Heart right ventricle (tissue), 16 donors: ENCODE measurements around the gene RSPO4. TPM values are rescaled to one million over a fixed set of nuclear protein-coding genes. Genes with fewer than 3 reads are reported as not detected.

Source experiments
- ATAC-seq, 8 donors: fragments of 200-7000 bp; cut with Tn5 transposase; one replicate each; pipeline ENCODE4 v1.9.1; 2020; ENCODE audit warnings: mild to moderate bottlenecking in 8 of 8, moderate library complexity in 8 of 8, moderate number of reproducible peaks in 1 of 8
- DNase-seq, 2 donors: peaks; one replicate each; pipeline ENCODE4 v3.0.0-alpha.2; 2020
- H3K27ac ChIP-seq, 10 donors: fragments of 200-600 bp; sonication (generic) in 2 of 10; one replicate each; pipeline versions ENCODE4 v1.5.0 to v1.8.0; 2020 to 2022; ENCODE audit warnings: mild to moderate bottlenecking in 3 of 10
- H3K27me3 ChIP-seq, 7 donors: fragments of 200-600 bp; one replicate each; pipeline ENCODE4 v1.8.0; 2021 to 2022; ENCODE audit warnings: mild to moderate bottlenecking in 2 of 7
- H3K36me3 ChIP-seq, 9 donors: fragments of 200-600 bp; sonication (generic) in 1 of 9; one replicate each; pipeline versions ENCODE4 v1.5.0 to v1.8.0; 2020 to 2022; ENCODE audit warnings: mild to moderate bottlenecking in 2 of 9
- H3K4me1 ChIP-seq, 9 donors: fragments of 200-600 bp; sonication (generic) in 1 of 9; one replicate each; pipeline versions ENCODE4 v1.5.0 to v1.8.0; 2020 to 2022; ENCODE audit warnings: mild to moderate bottlenecking in 4 of 9
- H3K4me3 ChIP-seq, 10 donors: fragments of 200-600 bp; sonication (generic) in 2 of 10; one replicate each; pipeline versions ENCODE4 v1.5.0 to v1.8.0; 2020 to 2022; ENCODE audit warnings: mild to moderate bottlenecking in 7 of 10, moderate library complexity in 2 of 10
- H3K9me3 ChIP-seq, 11 donors: fragments of 200-600 bp in 10 of 11; sonication (generic) in 2 of 11; one replicate each; pipeline versions ENCODE4 v1.5.0 to v1.8.0; 2013 to 2022; ENCODE audit warnings: mild to moderate bottlenecking in 2 of 11, control low read depth in 1 of 11, moderate library complexity in 1 of 11
- CTCF ChIP-seq, 9 donors: fragments of 200-600 bp; sonication (generic) in 2 of 9; IDR thresholded peaks; one replicate each; pipeline versions ENCODE4 v1.5.0 to v1.8.0; 2021 to 2022; ENCODE audit warnings: antibody characterized with exemption in 9 of 9, mild to moderate bottlenecking in 5 of 9, moderate library complexity in 1 of 9
- WGBS, 2 donors: extraction: QIAGEN DNeasy Blood & Tissue Kit; methylation state at CpG; one replicate each; pipeline ENCODE4 v1.1.7; 2013; ENCODE audit warnings: inconsistent platforms in 1 of 2; 5-methylcytosine and 5-hydroxymethylcytosine counted together
- intact Hi-C, 10 donors: fragments of 100-400 bp; cut with DNase I; formaldehyde crosslinking; loops; one replicate each; pipeline versions ENCODE4 v1.11.1 to v1.14.2; 2022
- polyA plus RNA-seq, 2 donors: library from polyadenylated mRNA; stranded (reverse); fragments of 200-250 nt; gene quantifications; one replicate each; pipeline ENCODE4 v1.2.3, GENCODE V29; 2013
- total RNA-seq, 10 donors: library from RNA; stranded (reverse); fragmentation: NEBNext Ultra II Directional in 3 of 10; extraction: Animal tissue kit (Norgen Biotek cat#: 25700) in 3 of 10; gene quantifications; one replicate each; pipeline versions ENCODE4 v1.2.1 to v1.2.4, GENCODE V29; 2021 to 2023
- donor health status: Arrhythmogenic right ventricular cardiomyopathy.
- donor health status: ischemic (EF 13 %, LVEDD 7.1; RV severe dilation, severe dysfunction).
- donor health status: healthy with polysubstance abuse.
- donor health status: DM: no; HTN: yes; CAD: no.
- donor health status: DM: no; HTN: no; CAD: no.
- donor health status: ischemic (EF 25% LVEDD 6.9; RV normal size, moderate dysfunction).
- donor health status: ischemic (EF 25% LVEDD 5.7; RV mildly dilated, moderate dysfunction).
- donor health status: healthy.
- donor health status: DM: yes; HTN: yes; CAD: no.
- donor health status: Ischemic cardiomyopathy.
- donor health status: ischemic (EF 35%, LVEDD 5.7; RV mildly dilated, moderate dysfunction).
- donor health status: nonischemic (EF 11% LVEDD 7.7; RV severe dilation, severe dysfunction).
- donor health status: DM: yes; HTN: yes; CAD: no.
- donor health status: PGD.
- donor health status: ischemic (EF 29% LVEDD 5.4; RV normal size, mild dysfunction).
- donor health status: nonischemic (EF 23%, LVEDD 6.1; RV moderate dilation, normal function).

The RSPO4 gene
- total and polyA plus RNA-seq, 12 donors: 0.07 to 0.61 TPM; not detected in 10

DNA sequence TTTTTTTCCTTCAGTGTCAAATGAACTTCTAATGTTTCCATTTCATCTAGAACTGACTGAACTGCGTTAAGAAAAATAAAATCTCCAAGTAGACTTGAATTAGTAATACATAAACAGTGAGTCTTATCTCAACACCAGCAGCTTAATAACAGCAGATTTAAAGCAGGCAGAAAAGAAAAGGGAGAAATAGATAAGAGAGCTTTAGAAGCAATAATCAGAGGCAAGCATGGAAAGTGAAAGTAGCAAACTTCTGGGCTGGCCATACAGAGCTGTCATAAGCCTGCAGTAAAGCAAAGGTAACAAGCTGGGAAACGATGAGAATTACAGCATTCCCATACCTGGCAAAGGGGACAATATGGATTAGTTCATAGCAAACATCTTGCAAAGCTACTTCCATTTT, 69.1 kb downstream of the RSPO4 start:
- Histone ChIP-seq H3K4me3 (no peak overlapping the region), H3K27ac (no peak overlapping the region), H3K9me3 (peaks cover 0 to 36% (median 17%) of the 10 kb centered on the region in 11 donors), H3K4me1 (no peaks in the 10 kb centered on the region), H3K36me3 (no peaks in the 10 kb centered on the region), H3K27me3 (peaks cover 0 to 10% (median 0%) of the 10 kb centered on the region in 7 donors)
- DNase-seq (no peak), ATAC-seq (no peak)
- TF ChIP-seq CTCF (IDR thresholded peaks at IDR 0.05): no peak
- intact Hi-C loops: no loop called here
- 90 to 91% methylated on average over 2 of the region's 2 CpGs for WGBS, 2 donors

- peaks cover 0 to 11% (median 0%) of the 10 kb centered on the region in 7 donors for H3K27me3 ChIP-seq
- WGBS, 2 donors: 33 to 45% methylated on average over 1 of the region's 1 CpG
- peaks cover 0 to 3% (median 0%) of the 10 kb centered on the region in 9 donors for H3K4me1 ChIP-seq
- no peak for ATAC-seq
- intact Hi-C loops: no loop called here
- DNase-seq: no peak
- TF ChIP-seq CTCF (IDR thresholded peaks at IDR 0.05): no peak
- no peak overlapping the region for H3K27ac ChIP-seq
- H3K36me3 ChIP-seq: no peaks in the 10 kb centered on the region
- no peak overlapping the region for H3K4me3 ChIP-seq
- peaks cover 0 to 36% (median 17%) of the 10 kb centered on the region in 11 donors for H3K9me3 ChIP-seq
Observed at GRCh38 chr20:931401-931800, 70.7 kb downstream of the RSPO4 start.

DNA sequence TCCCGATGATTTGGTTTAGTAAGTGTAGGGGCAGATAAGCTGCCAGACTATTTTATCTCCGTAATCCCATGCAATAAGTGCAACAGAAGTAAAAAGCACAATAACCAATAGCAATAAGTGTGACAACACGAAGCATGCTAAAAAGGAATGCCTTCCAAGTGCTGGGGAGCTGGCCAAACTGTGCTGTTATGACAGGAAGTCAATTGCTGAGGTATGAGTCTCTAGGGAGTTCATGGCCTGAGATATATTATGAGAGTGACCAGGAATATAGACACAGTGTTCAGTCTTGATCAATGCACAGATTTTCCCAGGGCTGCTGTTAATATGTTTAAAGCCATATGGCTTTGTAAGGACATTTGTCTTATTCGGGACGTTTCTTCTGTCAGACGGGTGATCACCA, 75.4 kb downstream of the RSPO4 start:
- ATAC-seq: no peak
- intact Hi-C loops: no loop called here
- DNase-seq: no peak

GRCh38 chr20:925516-925915, 76.6 kb downstream of the RSPO4 start:
- H3K9me3 ChIP-seq: peaks cover 0 to 10% (median 0%) of the 10 kb centered on the region in 11 donors
- no peak overlapping the region for H3K27ac ChIP-seq
- no peak overlapping the region for H3K4me3 ChIP-seq
- no peaks in the 10 kb centered on the region for H3K36me3 ChIP-seq
- intact Hi-C loops: no loop called here
- no peak for TF ChIP-seq CTCF (IDR thresholded peaks at IDR 0.05)
- WGBS, 2 donors: 86 to 88% methylated on average over 9 of the region's 9 CpGs
- peaks cover 0 to 10% (median 0%) of the 10 kb centered on the region in 9 donors for H3K4me1 ChIP-seq
- ATAC-seq (no peak), DNase-seq (no peak)
- peaks cover 0 to 26% (median 0%) of the 10 kb centered on the region in 7 donors for H3K27me3 ChIP-seq

More for the DNA sequence above, 75.4 kb downstream of the RSPO4 start:
- WGBS, 2 donors: 41 to 45% methylated on average over 6 of the region's 6 CpGs
- no peak for TF ChIP-seq CTCF (IDR thresholded peaks at IDR 0.05)
- Histone ChIP-seq H3K9me3 (peaks cover 0 to 21% (median 3%) of the 10 kb centered on the region in 11 donors), H3K4me1 (peaks cover 0 to 10% (median 0%) of the 10 kb centered on the region in 9 donors), H3K4me3 (no peak overlapping the region), H3K36me3 (no peaks in the 10 kb centered on the region), H3K27ac (no peak overlapping the region), H3K27me3 (peaks cover 0 to 26% (median 0%) of the 10 kb centered on the region in 7 donors)
